MM.1S (cell line): ENCODE data around the gene BCL10.

Source experiments
- DNase-seq: peaks from one replicate; pipeline ENCODE4 v3.0.0-alpha.2; 2015
- H2AFZ ChIP-seq: fragments of 300-600 bp; sonication (generic); 2 replicates; pipeline ENCODE4 v1.6.0; 2016; ENCODE audit warnings: antibody characterized with exemption, low read length
- H3F3A ChIP-seq: fragments of 300-600 bp; sonication (generic); 2 replicates; pipeline ENCODE4 v1.6.1; 2016; ENCODE audit warnings: mild to moderate bottlenecking, antibody characterized with exemption, low read length, moderate library complexity, mixed read lengths; ENCODE audit not compliant: insufficient read depth
- H3K27ac ChIP-seq: fragments of 300-600 bp; sonication (generic); 2 replicates; pipeline ENCODE4 v1.5.1; 2016; ENCODE audit warnings: mild to moderate bottlenecking, low read length
- H3K27me3 ChIP-seq: fragments of 300-600 bp; sonication (generic); replicated peaks from 2 replicates; pipeline ENCODE4 v1.6.0; 2016; ENCODE audit warnings: low read length; ENCODE audit not compliant: insufficient read depth
- H3K36me3 ChIP-seq: fragments of 300-600 bp; sonication (generic); replicated peaks from 2 replicates; pipeline ENCODE4 v1.6.1; 2016; ENCODE audit warnings: mild to moderate bottlenecking, low read length, mixed read lengths; ENCODE audit not compliant: insufficient read depth
- H3K4me1 ChIP-seq: fragments of 300-600 bp; sonication (generic); 2 replicates; pipeline ENCODE4 v1.6.1; 2016; ENCODE audit warnings: low read length, mixed read lengths
- H3K4me2 ChIP-seq: fragments of 300-600 bp; sonication (generic); 2 replicates; pipeline ENCODE4 v1.6.0; 2016; ENCODE audit warnings: low read depth, low read length
- H3K4me3 ChIP-seq: fragments of 300-600 bp; sonication (generic); 2 replicates; pipeline ENCODE4 v1.5.1; 2016; ENCODE audit warnings: low read length, mixed read lengths
- H3K79me2 ChIP-seq: fragments of 300-600 bp; sonication (generic); 2 replicates; pipeline ENCODE4 v1.6.1; 2016; ENCODE audit warnings: mixed run types, low read length, mixed read lengths
- H3K9ac ChIP-seq: fragments of 300-600 bp; sonication (generic); 2 replicates; pipeline ENCODE4 v1.6.1; 2016; ENCODE audit warnings: low read length, mixed read lengths
- H3K9me2 ChIP-seq: fragments of 300-600 bp; sonication (generic); replicated peaks from 2 replicates; pipeline ENCODE4 v1.6.1; 2016; ENCODE audit warnings: mild to moderate bottlenecking, low read length, mixed read lengths; ENCODE audit not compliant: insufficient read depth
- H3K9me3 ChIP-seq: fragments of 300-600 bp; sonication (generic); replicated peaks from 2 replicates; pipeline ENCODE4 v1.6.1; 2016; ENCODE audit warnings: mild to moderate bottlenecking, low read length, mixed read lengths; ENCODE audit not compliant: insufficient read depth
- H4K20me1 ChIP-seq: fragments of 300-600 bp; sonication (generic); 2 replicates; pipeline ENCODE4 v1.6.1; 2016; ENCODE audit warnings: mild to moderate bottlenecking, low read length, moderate library complexity, mixed read lengths; ENCODE audit not compliant: insufficient read depth
- EZH2 ChIP-seq: fragments of 300-600 bp; sonication (generic); optimal IDR thresholded peaks from 2 replicates; pipeline ENCODE3; 2017; ENCODE audit warnings: low read depth, mild to moderate bottlenecking, antibody characterized with exemption, low read length, mixed read lengths
- EZH2phosphoT487 ChIP-seq: fragments of 300-600 bp; sonication (generic); IDR thresholded peaks from 2 replicates; pipeline ENCODE4 v1.6.1; 2018; ENCODE audit warnings: antibody characterized with exemption, low read length
- TF ChIP-seq, protein P1 (sequence below): fragments of 300-600 bp; sonication (generic); IDR thresholded peaks from 2 replicates; pipeline ENCODE4 v1.5.1; 2016; ENCODE audit warnings: antibody characterized with exemption, low read length, mixed read lengths

Gene BCL10

DNA sequence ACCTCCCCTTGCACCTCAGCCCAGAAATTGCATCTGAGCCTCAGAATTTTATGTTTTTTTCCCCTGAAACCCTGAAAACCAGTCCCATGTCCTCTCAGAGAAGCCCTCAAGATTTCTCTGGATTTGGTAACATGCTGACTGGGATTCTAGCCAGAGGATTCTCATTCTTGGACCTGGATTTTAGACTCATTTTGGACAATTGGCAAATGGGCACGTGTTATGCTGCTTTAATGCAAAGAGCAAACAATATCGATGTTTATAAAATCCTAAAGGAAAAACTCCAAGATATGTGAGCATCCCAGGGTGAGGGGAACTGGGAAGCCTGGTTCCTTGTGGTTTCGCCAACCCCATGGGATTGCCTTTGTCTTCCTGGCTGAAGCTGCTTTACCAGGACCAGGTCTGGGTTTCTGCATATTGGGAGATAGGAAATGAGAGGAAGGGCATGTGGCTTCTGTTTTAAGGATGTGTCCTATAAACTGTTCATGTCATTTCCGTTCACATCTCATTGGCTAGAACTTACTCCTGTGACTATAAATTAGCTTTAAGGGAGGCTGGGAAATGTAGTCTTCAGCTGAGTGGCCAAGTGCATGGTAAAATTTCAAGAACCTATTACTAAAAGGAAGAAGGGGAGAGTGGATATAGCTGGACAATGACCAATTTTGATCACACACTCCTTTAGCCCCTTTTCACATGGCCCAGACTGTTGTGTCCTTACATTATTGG lies 27.2 kb upstream of the BCL10 start:
- DNase-seq: no peak
- H3K4me2 ChIP-seq: no peak overlapping the region
- no peak overlapping the region for H3K9ac ChIP-seq
- H3K36me3 ChIP-seq: no peaks in the 10 kb centered on the region
- no peaks in the 10 kb centered on the region for H3F3A ChIP-seq
- H3K4me1 ChIP-seq: no peaks in the 10 kb centered on the region
- no peaks in the 10 kb centered on the region for H3K9me3 ChIP-seq
- H3K79me2 ChIP-seq: no peaks in the 10 kb centered on the region
- H4K20me1 ChIP-seq: no peaks in the 10 kb centered on the region
- H3K9me2 ChIP-seq: no peaks in the 10 kb centered on the region
- no peak for TF ChIP-seq EZH2
- no peak for TF ChIP-seq EZH2phosphoT487
- TF ChIP-seq, protein P1, sequence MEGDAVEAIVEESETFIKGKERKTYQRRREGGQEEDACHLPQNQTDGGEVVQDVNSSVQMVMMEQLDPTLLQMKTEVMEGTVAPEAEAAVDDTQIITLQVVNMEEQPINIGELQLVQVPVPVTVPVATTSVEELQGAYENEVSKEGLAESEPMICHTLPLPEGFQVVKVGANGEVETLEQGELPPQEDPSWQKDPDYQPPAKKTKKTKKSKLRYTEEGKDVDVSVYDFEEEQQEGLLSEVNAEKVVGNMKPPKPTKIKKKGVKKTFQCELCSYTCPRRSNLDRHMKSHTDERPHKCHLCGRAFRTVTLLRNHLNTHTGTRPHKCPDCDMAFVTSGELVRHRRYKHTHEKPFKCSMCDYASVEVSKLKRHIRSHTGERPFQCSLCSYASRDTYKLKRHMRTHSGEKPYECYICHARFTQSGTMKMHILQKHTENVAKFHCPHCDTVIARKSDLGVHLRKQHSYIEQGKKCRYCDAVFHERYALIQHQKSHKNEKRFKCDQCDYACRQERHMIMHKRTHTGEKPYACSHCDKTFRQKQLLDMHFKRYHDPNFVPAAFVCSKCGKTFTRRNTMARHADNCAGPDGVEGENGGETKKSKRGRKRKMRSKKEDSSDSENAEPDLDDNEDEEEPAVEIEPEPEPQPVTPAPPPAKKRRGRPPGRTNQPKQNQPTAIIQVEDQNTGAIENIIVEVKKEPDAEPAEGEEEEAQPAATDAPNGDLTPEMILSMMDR: no peak
- H3K4me3 ChIP-seq: no peak overlapping the region
- no peak overlapping the region for H2AFZ ChIP-seq
- no peak overlapping the region for H3K27ac ChIP-seq
- H3K27me3 ChIP-seq: no peaks in the 10 kb centered on the region

DNA sequence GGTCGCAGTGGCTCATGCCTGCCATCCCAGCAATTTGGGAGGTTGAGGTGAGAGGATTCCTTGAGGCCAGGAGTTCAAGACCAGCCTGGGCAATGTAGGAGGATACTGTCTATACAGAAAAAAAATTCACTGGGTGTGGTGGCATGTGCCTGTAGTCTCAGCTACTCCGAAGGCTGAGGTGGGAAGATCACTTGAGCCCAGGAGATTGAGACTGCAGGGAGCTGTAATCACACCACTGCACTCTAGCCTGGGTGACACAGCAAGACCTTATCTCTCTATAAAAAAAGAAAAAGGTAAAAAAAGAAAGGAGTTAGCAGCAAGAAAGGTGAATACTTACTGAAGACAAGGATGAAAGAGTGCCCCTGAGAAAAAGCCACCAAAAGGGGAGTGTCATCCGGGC lies 23.7 kb upstream of the BCL10 start:
- DNase-seq: no peak
- no peak for TF ChIP-seq EZH2
- H3K9ac ChIP-seq: no peak overlapping the region

DNA sequence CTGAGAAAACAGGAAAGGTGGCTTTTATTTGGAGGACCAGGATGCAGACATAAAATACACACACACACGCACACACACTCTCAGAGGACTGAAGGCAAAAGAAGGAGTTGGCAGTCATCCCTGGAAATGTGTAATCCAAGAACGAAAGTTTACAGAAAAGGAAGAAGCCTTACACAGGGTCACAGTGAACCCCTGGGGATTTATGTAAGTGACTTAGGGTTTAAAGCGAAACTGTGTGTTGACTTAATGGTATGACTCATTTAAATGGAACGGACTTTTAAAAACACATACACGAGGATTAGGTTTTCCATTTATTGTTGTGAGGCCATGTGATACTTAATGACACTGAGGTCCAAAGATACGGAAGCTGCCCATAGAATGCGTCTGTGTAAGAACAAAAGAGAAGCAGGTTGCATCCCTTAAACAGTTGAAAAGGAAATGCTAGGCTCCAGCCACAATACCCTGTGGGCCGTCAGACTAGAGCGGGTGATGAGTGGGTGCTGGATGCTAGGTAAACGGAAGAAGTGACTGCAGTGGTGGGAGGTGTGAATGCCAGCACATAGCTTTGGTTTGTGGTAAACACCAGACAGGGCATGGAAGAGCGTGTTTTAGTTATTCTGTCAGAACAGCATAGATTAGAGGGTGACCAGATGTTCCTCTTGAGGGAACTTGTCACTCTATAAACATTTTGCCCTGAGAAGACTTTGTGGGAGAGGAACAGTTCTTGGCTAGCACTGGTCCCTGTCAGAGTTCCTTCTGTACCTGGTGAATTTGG lies 21.6 kb upstream of the BCL10 start:
- Histone ChIP-seq H2AFZ (no peak overlapping the region), H3K4me3 (no peak overlapping the region), H3K4me2 (no peak overlapping the region), H3K9me3 (no peaks in the 10 kb centered on the region), H3K27me3 (no peaks in the 10 kb centered on the region), H4K20me1 (no peaks in the 10 kb centered on the region), H3K79me2 (no peaks in the 10 kb centered on the region), H3K9me2 (no peaks in the 10 kb centered on the region), H3K9ac (no peak overlapping the region), H3K36me3 (no peaks in the 10 kb centered on the region), H3F3A (no peaks in the 10 kb centered on the region), H3K4me1 (no peaks in the 10 kb centered on the region), H3K27ac (no peak overlapping the region)
- TF ChIP-seq EZH2 (no peak), EZH2phosphoT487 (no peak)
- TF ChIP-seq, protein P1: no peak
- DNase-seq: no peak

More for the DNA sequence above, 23.7 kb upstream of the BCL10 start:
- Histone ChIP-seq H3K36me3 (no peaks in the 10 kb centered on the region), H3K4me2 (no peak overlapping the region), H3K4me3 (no peak overlapping the region), H3K9me3 (no peaks in the 10 kb centered on the region), H3K79me2 (no peaks in the 10 kb centered on the region), H3K27ac (no peak overlapping the region), H4K20me1 (no peaks in the 10 kb centered on the region), H2AFZ (no peak overlapping the region), H3F3A (no peaks in the 10 kb centered on the region), H3K9me2 (no peaks in the 10 kb centered on the region), H3K4me1 (no peaks in the 10 kb centered on the region), H3K27me3 (no peaks in the 10 kb centered on the region)

DNA sequence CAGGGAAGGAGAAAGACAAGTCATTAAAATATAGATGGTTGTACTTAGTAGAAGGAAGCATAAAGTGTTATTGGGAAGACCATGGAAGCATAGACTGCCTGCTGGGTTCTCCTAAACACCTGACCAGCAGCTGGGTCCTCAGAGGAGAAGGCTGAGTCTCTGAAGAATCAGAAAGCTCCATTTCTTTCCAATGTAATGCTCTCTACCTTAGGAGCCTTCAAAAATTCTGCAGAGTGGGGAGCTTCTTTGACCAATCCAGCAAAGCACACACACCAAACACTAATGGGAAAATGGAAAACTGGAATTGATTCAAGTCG lies 21.1 kb upstream of the BCL10 start:
- Histone ChIP-seq H3K9ac (no peak overlapping the region), H3K9me3 (no peaks in the 10 kb centered on the region), H2AFZ (no peak overlapping the region), H3K4me1 (no peaks in the 10 kb centered on the region), H3K36me3 (no peaks in the 10 kb centered on the region), H3K79me2 (no peaks in the 10 kb centered on the region), H4K20me1 (no peaks in the 10 kb centered on the region), H3F3A (no peaks in the 10 kb centered on the region), H3K4me2 (no peak overlapping the region), H3K27me3 (no peaks in the 10 kb centered on the region), H3K27ac (no peak overlapping the region), H3K4me3 (no peak overlapping the region), H3K9me2 (no peaks in the 10 kb centered on the region)
- no peak for DNase-seq
- TF ChIP-seq, protein P1: no peak
- TF ChIP-seq EZH2phosphoT487 (no peak), EZH2 (no peak)
